GM13976 (cell line): ENCODE data around the gene CYSRT1.

Source experiments
- DNase-seq: peaks from one replicate; pipeline ENCODE4 v3.0.0; 2012; ENCODE audit warnings: low spot score
- CTCF ChIP-seq: IDR thresholded peaks from 2 replicates; pipeline ENCODE4 v1.5.1; 2012; ENCODE audit warnings: borderline replicate concordance, mild to moderate bottlenecking; ENCODE audit not compliant: insufficient read depth; ENCODE audit errors: extremely low read depth, missing control alignments, control extremely low read depth
- in situ Hi-C: fragments of 300-500 bp; cut with MboI; formaldehyde crosslinking; loops from one replicate; pipeline ENCODE4 v1.12.0; 2022; ENCODE audit warnings: low sequenced_read_pairs, mixed read lengths, inconsistent platforms; ENCODE audit not compliant: unreplicated experiment

Gene CYSRT1

GRCh38 chr9:137201205-137201868 lies 23.6 kb upstream of the CYSRT1 start:
- in situ Hi-C loops: no loop called here
- no peak for DNase-seq
- no peak for TF ChIP-seq CTCF

DNA sequence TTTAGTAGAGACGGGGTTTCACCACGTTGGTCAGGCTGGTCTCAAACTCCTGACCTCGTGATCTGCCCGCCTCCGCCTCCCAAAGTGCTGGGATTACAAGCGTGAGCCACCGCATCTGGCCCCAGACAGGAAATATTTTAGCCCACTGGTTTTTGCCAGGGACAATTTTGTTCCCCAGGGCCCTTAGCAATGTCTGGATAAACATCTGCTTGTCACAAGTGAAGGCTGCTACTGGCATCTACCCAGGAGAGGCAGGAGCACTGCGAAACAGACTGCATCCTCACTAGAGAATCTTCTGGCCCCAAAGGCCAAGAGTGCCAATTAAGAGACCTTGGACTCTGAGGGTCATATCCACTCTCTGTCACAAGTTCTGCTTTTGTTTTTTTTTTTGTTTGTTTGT lies 22.0 kb upstream of the CYSRT1 start:
- in situ Hi-C loops: no loop called here

GRCh38 chr9:137204731-137205125 lies 20.2 kb upstream of the CYSRT1 start:
- in situ Hi-C loops: no loop called here
- DNase-seq: no peak
- TF ChIP-seq CTCF: no peak

More for the DNA sequence above, 22.0 kb upstream of the CYSRT1 start:
- DNase-seq: no peak
- no peak for TF ChIP-seq CTCF

GRCh38 chr9:137205126-137206069 lies 19.6 kb upstream of the CYSRT1 start, which contains the start of the genes NDOR1 and TMEM203:
Gene NDOR1, plus strand, starts transcription at chr9:137205700. Its CDS starts 78 bp downstream, at chr9:137205778.
Gene TMEM203, minus strand, starts transcription at chr9:137205648. Its CDS starts 234 bp downstream, at chr9:137205414.
- in situ Hi-C loops: no loop called here

DNA sequence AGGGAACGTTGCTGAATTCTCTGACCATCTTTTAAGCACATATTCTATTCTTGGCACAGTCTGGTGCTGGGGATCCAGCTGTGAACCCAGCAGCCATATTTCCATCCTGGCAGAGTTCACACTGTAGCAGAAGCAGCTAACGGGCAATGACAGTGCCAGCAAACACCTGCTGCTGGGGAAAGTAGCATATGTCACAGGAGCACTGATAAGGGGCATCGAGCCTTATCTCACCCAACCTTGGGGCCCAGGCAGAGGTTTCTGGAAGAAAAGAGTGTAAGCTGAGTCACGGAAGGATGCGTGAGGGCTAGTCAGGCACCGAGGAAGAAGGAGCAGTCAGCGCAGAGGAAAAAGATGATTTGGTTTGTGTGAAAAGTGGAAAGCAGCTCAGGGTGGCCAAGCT lies 18.4 kb upstream of the CYSRT1 start:
- in situ Hi-C loops: no loop called here
- DNase-seq: no peak
- TF ChIP-seq CTCF: no peak

More at GRCh38 chr9:137205126-137206069, 19.6 kb upstream of the CYSRT1 start, which contains the start of the genes NDOR1 and TMEM203:
- peak; percentile 98 for DNase-seq
- no peak for TF ChIP-seq CTCF

DNA sequence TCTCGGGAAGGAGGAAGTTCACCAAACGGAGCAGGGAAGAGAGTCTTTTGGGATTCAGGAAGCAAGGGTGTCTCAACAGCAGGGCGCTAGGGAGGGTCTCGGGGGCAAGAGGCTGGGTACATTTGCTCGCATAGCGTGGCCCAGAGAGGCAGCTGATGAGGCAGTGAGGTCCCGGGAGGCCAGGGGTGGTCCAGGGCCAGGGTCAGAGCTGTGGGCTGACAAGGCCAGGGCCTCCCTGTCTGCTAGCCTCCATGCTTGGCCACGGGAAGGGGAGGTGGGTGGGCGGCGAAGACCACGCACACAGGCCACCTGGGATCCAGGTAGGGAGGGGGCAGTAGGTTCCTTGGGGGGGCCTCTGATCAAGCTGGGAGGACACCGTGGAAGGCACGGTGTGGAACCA lies 13.4 kb upstream of the CYSRT1 start:
- in situ Hi-C loops: no loop called here
- TF ChIP-seq CTCF: no peak
- DNase-seq: no peak
